ENCODE data around the gene METTL3. TPM values are rescaled to one million over a fixed set of nuclear protein-coding genes. Genes with fewer than 3 reads are reported as not detected.

Gene METTL3
- total and polyA plus RNA-seq, 2 of the 13 experiments (the other 11 are each of a cell fraction or from before 2014, with no cell fraction given): 123 to 130 TPM

- ATAC-seq: peak; percentile 1
- no peaks in the 10 kb centered on the region for H3K27me3 ChIP-seq (ENCODE audit: control insufficient read depth in 1 of 2, insufficient read depth in 2 of 2, low read length in 2 of 2)
- intact Hi-C loops (cut with micrococcal nuclease; ENCODE audit: unreplicated experiment): no loop called here
- ChIA-PET CTCF (ENCODE audit: low intra/inter-chr PET ratio, low total read pairs) (no interaction called here), POLR2A (interaction anchor here (0.9 to 10.8 kb wide), 8 partner anchors 9 to 89 kb away, joined by 3 to 173 read pairs (median 13); partner anchors contain the start of genes CHD8 and METTL3)
- H3K36me3 ChIP-seq (replicated peaks in 1 of 2; ENCODE audit: control insufficient read depth in 1 of 2, insufficient read depth in 2 of 2, low read length in 2 of 2): no peaks in the 10 kb centered on the region
- WGBS (ENCODE audit: low lambda C conversion rate): 71% methylated on average over 12 of the region's 12 CpGs
- BruUV-seq (replicated peaks): no TSS peak
- no peak overlapping the region for H2AFZ ChIP-seq (ENCODE audit: low read length)
- TF ChIP-seq ZNF136 (CRISPR knock-in tag; IDR thresholded peaks at IDR 0.05; ENCODE audit: low read depth) (no peak), ZNF350 (CRISPR knock-in tag; IDR thresholded peaks at IDR 0.05; ENCODE audit: borderline replicate concordance, low read depth) (0 out of 2 replicates have a peak, but pooled peaks have one; percentile 6), ZNF776 (CRISPR knock-in tag; IDR thresholded peaks at IDR 0.05) (no peak), ZBTB7A (CRISPR knock-in tag; IDR thresholded peaks at IDR 0.05) (peak; percentile 9; the same call in 1 of the 2 replicates), ZFX (CRISPR knock-in tag; IDR thresholded peaks at IDR 0.05; ENCODE audit: low read depth) (0 out of 2 replicates have a peak, but pooled peaks have one; percentile 1)
- TF ChIP-seq, protein P1, sequence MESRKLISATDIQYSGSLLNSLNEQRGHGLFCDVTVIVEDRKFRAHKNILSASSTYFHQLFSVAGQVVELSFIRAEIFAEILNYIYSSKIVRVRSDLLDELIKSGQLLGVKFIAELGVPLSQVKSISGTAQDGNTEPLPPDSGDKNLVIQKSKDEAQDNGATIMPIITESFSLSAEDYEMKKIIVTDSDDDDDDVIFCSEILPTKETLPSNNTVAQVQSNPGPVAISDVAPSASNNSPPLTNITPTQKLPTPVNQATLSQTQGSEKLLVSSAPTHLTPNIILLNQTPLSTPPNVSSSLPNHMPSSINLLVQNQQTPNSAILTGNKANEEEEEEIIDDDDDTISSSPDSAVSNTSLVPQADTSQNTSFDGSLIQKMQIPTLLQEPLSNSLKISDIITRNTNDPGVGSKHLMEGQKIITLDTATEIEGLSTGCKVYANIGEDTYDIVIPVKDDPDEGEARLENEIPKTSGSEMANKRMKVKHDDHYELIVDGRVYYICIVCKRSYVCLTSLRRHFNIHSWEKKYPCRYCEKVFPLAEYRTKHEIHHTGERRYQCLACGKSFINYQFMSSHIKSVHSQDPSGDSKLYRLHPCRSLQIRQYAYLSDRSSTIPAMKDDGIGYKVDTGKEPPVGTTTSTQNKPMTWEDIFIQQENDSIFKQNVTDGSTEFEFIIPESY (CRISPR knock-in tag; IDR thresholded peaks at IDR 0.05): peak; percentile 52
- in situ Hi-C loops (cut with HindIII; ENCODE audit: extremely low pct_ligation_motif_present, low pct_unique_long_range_greater_than_20kb): no loop called here
- H3K4me2 ChIP-seq (ENCODE audit: low read depth, low read length): peak overlapping the region; percentile 82
- peak overlapping the region; percentile 80; the same call in 1 of the 2 replicates for H3K9ac ChIP-seq (ENCODE audit: insufficient read depth, low read depth, low read length)
- H3K9me3 ChIP-seq (ENCODE audit: low read length): no peaks in the 10 kb centered on the region
- peaks cover 40% of the 10 kb centered on the region for H3K4me1 ChIP-seq (ENCODE audit: insufficient read depth, low read length)
- no peak for DNase-seq (ENCODE audit: low spot score)
- H3K4me3 ChIP-seq (replicated peaks in 1 of 3; ENCODE audit: insufficient read depth in 1 of 3, low read depth in 2 of 3, low read length in 3 of 3): peak overlapping the region; percentile 77 to 83 (median 78); a peak in 4 of 6 replicates
- H3K27ac ChIP-seq (ENCODE audit: extremely low read length, insufficient read depth, low read length): peak overlapping the region; percentile 69
- H4K20me1 ChIP-seq (ENCODE audit: insufficient read depth, low read length): no peaks in the 10 kb centered on the region
- no peaks in the 10 kb centered on the region for H3K79me2 ChIP-seq (ENCODE audit: insufficient read depth, low read length)
- FAIRE-seq: no peak
Observed at GRCh38 chr14:21525571-21525961, 14.4 kb upstream of the METTL3 start.
